Measurements from ENCODE around the gene ZNF774. TPM values are rescaled to one million over a fixed set of nuclear protein-coding genes. Genes with fewer than 3 reads are reported as not detected.
"Not testable (repeated sequence)": the region's sequence is repeated elsewhere in the genome, so short reads cannot be mapped to it uniquely, and the experiment has no call there.

The ZNF774 gene
- total RNA-seq: 10 to 100 TPM; 11.8 to 17.8 (median 15.4) TPM
- long read RNA-seq, donor 1, partial matches to known transcripts: 0 of 4 reads
- long read RNA-seq, donor 1, other reads (novel, unspliced or antisense): 3 of 4 reads
- long read RNA-seq, donor 2, partial matches to known transcripts: 0 of 3 reads
- long read RNA-seq, donor 2, other reads (novel, unspliced or antisense): 3 of 3 reads

GRCh38 chr15:90352107-90352893 is at the start of gene ZNF774:
Gene ZNF774 (plus strand): TSS chr15:90352284. CDS start chr15:90354661, 2,377 bp downstream.
- no peak for TF ChIP-seq CTCF (IDR thresholded peaks at IDR 0.05)
- intact Hi-C loops (cut with DNase I, micrococcal nuclease): no loop called here
- no peaks in the 10 kb centered on the region for H3K9me3 ChIP-seq
- DNase-seq (peak; percentile 94 to 97 (median 94)), ATAC-seq (peak; percentile 99)
- peaks cover 6% of the 10 kb centered on the region for H3K4me1 ChIP-seq (ENCODE audit: low read depth)
- peak within 1 kb of the TSS; percentile 50 for H3K4me3 ChIP-seq
- no peaks in the 10 kb centered on the region for H3K36me3 ChIP-seq (ENCODE audit: low read depth)

GRCh38 chr15:90305355-90305754 is 46.7 kb upstream of the ZNF774 start:
- intact Hi-C loops (cut with DNase I, micrococcal nuclease); ATAC-seq; H3K9me3 ChIP-seq: not testable (repeated sequence)

GRCh38 chr15:90305932-90306331 is 46.2 kb upstream of the ZNF774 start:
- DNase-seq (no peak), ATAC-seq (no peak)
- TF ChIP-seq CTCF (IDR thresholded peaks at IDR 0.05): no peak
- Histone ChIP-seq H3K4me3 (no peak overlapping the region), H3K9me3 (no peaks in the 10 kb centered on the region), H3K36me3 (ENCODE audit: low read depth) (no peaks in the 10 kb centered on the region), H3K4me1 (ENCODE audit: low read depth) (no peaks in the 10 kb centered on the region)
- intact Hi-C loops (cut with DNase I, micrococcal nuclease): no loop called here

More at GRCh38 chr15:90305355-90305754, 46.7 kb upstream of the ZNF774 start:
- H3K4me1 ChIP-seq (ENCODE audit: low read depth); H3K36me3 ChIP-seq (ENCODE audit: low read depth); DNase-seq; H3K4me3 ChIP-seq: not testable (repeated sequence)

GRCh38 chr15:90306560-90306959 is 45.5 kb upstream of the ZNF774 start:
- H3K36me3 ChIP-seq (ENCODE audit: low read depth): no peaks in the 10 kb centered on the region
- TF ChIP-seq CTCF (IDR thresholded peaks at IDR 0.05): no peak
- H3K4me3 ChIP-seq: no peak overlapping the region
- ATAC-seq (peak; percentile 50), DNase-seq (no peak)
- no peaks in the 10 kb centered on the region for H3K9me3 ChIP-seq
- intact Hi-C loops (cut with DNase I, micrococcal nuclease): no loop called here
- H3K4me1 ChIP-seq (ENCODE audit: low read depth): no peaks in the 10 kb centered on the region

- DNase-seq (no peak), ATAC-seq (no peak)
- intact Hi-C loops (cut with DNase I, micrococcal nuclease): no loop called here
- TF ChIP-seq CTCF (IDR thresholded peaks at IDR 0.05): no peak
- Histone ChIP-seq H3K9me3 (no peaks in the 10 kb centered on the region), H3K4me1 (ENCODE audit: low read depth) (no peaks in the 10 kb centered on the region), H3K4me3 (no peak overlapping the region), H3K36me3 (ENCODE audit: low read depth) (no peaks in the 10 kb centered on the region)
Observed at GRCh38 chr15:90307661-90308060, 44.4 kb upstream of the ZNF774 start.

GRCh38 chr15:90309020-90309419 is 43.1 kb upstream of the ZNF774 start:
- no peaks in the 10 kb centered on the region for H3K36me3 ChIP-seq (ENCODE audit: low read depth)
- ATAC-seq (no peak), DNase-seq (no peak)
- no peak overlapping the region for H3K4me3 ChIP-seq
- H3K9me3 ChIP-seq: no peaks in the 10 kb centered on the region
- intact Hi-C loops (cut with DNase I, micrococcal nuclease): no loop called here
- TF ChIP-seq CTCF (IDR thresholded peaks at IDR 0.05): no peak
- H3K4me1 ChIP-seq (ENCODE audit: low read depth): no peaks in the 10 kb centered on the region

Data from mucosa of descending colon (tissue), 3 donors.